ENCODE results near the gene DCAF10. TPM values are rescaled to one million over a fixed set of nuclear protein-coding genes. Genes with fewer than 3 reads are reported as not detected.

DCAF10 gene
- total RNA-seq, 4 donors from 2014 or later: 25.1 to 56.5 (median 41.1) TPM

DNA sequence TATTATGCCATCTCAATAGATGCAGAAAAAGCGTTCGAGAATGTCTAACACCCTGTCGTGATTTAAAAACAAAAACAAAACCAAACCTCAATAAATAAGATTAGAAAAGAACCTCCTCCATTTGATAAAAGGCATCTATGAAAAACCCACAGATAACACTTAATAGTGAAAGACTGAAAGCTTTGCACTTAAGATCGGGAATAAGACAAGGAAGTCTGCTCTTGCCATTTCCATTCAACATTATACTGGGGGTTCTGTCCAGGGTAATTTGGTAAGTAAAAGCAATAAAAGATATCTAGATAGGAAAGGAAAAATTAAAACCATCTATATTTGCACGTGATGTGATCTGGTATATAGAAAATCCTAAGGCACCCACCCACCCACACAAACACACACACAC lies 8.5 kb upstream of the DCAF10 start:
- Histone ChIP-seq H3K27me3 (no peaks in the 10 kb centered on the region), H3K36me3 (no peaks in the 10 kb centered on the region), H3K4me3 (replicated peaks in 1 of 3) (no peak overlapping the region), H3K9me3 (no peaks in the 10 kb centered on the region), H3K4me1 (no peaks in the 10 kb centered on the region), H3K27ac (no peak overlapping the region)
- no peak for TF ChIP-seq POLR2A (IDR thresholded peaks at IDR 0.05)
- TF ChIP-seq, protein P1, sequence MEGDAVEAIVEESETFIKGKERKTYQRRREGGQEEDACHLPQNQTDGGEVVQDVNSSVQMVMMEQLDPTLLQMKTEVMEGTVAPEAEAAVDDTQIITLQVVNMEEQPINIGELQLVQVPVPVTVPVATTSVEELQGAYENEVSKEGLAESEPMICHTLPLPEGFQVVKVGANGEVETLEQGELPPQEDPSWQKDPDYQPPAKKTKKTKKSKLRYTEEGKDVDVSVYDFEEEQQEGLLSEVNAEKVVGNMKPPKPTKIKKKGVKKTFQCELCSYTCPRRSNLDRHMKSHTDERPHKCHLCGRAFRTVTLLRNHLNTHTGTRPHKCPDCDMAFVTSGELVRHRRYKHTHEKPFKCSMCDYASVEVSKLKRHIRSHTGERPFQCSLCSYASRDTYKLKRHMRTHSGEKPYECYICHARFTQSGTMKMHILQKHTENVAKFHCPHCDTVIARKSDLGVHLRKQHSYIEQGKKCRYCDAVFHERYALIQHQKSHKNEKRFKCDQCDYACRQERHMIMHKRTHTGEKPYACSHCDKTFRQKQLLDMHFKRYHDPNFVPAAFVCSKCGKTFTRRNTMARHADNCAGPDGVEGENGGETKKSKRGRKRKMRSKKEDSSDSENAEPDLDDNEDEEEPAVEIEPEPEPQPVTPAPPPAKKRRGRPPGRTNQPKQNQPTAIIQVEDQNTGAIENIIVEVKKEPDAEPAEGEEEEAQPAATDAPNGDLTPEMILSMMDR (IDR thresholded peaks at IDR 0.05): no peak
- 89 to 92% methylated on average over 5 of the region's 5 CpGs for WGBS, 2 donors
- no peak for DNase-seq
- intact Hi-C loops (cut with DNase I): no loop called here

DNA sequence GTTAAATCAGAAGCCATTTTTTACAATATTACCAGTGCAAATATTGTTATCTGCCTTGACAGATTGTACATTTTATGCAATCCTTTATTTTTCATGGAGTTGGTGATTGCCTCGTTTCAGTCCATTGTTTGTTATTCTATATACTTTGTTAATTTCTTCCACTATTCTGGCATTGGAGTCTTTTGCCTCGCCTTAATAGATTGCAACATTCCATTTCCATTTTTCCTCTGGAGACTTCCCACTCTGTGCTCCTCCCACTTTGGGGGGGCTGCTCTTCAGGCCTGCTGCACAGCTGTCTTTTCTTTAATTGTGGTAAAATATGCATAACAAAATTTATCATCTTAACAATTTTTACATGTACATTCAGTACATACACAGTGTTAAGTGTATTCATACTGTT lies 4.4 kb upstream of the DCAF10 start:
- 43 to 78% methylated on average over 2 of the region's 2 CpGs for WGBS, 2 donors
- H3K36me3 ChIP-seq: no peaks in the 10 kb centered on the region
- no peaks in the 10 kb centered on the region for H3K9me3 ChIP-seq
- no peak for TF ChIP-seq POLR2A (IDR thresholded peaks at IDR 0.05)
- TF ChIP-seq, protein P1 (IDR thresholded peaks at IDR 0.05): no peak
- H3K4me1 ChIP-seq: peaks cover 0 to 6% of the 10 kb centered on the region in 2 donors
- no peak for DNase-seq
- intact Hi-C loops (cut with DNase I): no loop called here
- no peak overlapping the region for H3K4me3 ChIP-seq (replicated peaks in 1 of 3)
- H3K27me3 ChIP-seq: no peaks in the 10 kb centered on the region
- no peak overlapping the region for H3K27ac ChIP-seq

DNA sequence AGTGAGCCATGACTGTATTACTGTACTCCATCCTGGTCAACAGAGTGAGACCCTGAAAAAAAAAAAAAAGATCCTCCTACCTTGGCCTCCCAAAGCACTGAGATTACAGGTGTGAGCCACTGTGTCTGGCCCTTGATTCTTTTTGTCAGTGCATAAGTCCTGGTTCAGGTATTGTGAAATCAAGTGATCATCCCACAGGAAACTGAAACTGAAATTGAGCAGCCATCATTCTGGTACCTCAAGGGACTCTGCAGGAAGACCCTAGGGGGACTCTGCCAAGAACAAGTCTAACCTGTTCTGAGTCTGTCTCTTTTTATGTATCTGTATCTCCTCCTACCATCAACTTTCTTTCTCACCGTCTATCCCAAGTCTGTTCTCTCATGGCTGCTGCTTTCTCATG lies 1.9 kb upstream of the DCAF10 start:
- intact Hi-C loops (cut with DNase I): no loop called here
- TF ChIP-seq, protein P1 (IDR thresholded peaks at IDR 0.05): no peak
- TF ChIP-seq POLR2A (IDR thresholded peaks at IDR 0.05): no peak
- H3K9me3 ChIP-seq: no peaks in the 10 kb centered on the region
- no peaks in the 10 kb centered on the region for H3K27me3 ChIP-seq
- 81% methylated on average over 1 of the region's 1 CpG; no CpG with 5 or more reads in 1 of the 2 donors for WGBS, 2 donors
- peaks cover 13 to 20% of the 10 kb centered on the region in 2 donors for H3K4me1 ChIP-seq
- H3K27ac ChIP-seq: no peak overlapping the region
- H3K36me3 ChIP-seq: no peaks in the 10 kb centered on the region
- DNase-seq: no peak
- H3K4me3 ChIP-seq (replicated peaks in 1 of 3): no peak overlapping the region

DNA sequence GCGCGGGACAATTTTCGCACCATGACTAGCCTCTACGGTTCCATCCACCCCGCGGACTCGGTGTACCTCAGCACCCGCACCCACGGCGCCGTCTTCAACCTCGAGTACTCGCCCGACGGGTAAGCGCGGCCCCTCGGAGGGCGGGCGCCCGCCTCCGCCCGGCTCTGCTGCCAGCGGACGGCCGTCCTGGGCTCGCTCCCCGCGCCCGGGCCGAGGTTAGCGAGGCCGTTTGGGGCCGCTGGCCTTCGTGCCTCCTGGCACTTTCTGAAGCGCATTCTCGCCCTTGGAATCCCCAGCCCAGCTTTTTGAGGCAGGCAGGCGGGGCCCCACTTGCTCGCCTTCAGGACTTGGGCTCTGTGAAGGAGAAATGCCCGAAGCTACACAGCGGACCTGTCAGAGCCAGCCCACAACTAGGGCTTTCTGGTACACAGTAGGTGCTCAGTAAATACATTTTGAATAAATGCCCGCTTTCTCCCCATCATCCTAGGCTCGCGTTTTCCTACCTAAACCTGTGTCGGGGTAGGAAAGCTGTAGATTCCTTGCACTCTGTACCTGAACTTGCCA lies 772 bp downstream of the DCAF10 start:
- H3K4me3 ChIP-seq (replicated peaks in 1 of 3): peak overlapping the region; percentile 76 to 98 (median 91)
- no peaks in the 10 kb centered on the region for H3K36me3 ChIP-seq
- no peaks in the 10 kb centered on the region for H3K9me3 ChIP-seq
- TF ChIP-seq POLR2A (IDR thresholded peaks at IDR 0.05): no peak
- TF ChIP-seq, protein P1 (IDR thresholded peaks at IDR 0.05): no peak
- H3K27ac ChIP-seq: peak overlapping the region in 2 of 3 donors; percentile 79 to 90
- peak; percentile 20 to 50 for DNase-seq
- no peaks in the 10 kb centered on the region for H3K27me3 ChIP-seq
- 2 to 6% methylated on average over 4 to 16 of the region's 45 CpGs for WGBS, 2 donors
- intact Hi-C loops (cut with DNase I): no loop called here
- H3K4me1 ChIP-seq: peaks cover 13 to 20% of the 10 kb centered on the region in 2 donors

DNA sequence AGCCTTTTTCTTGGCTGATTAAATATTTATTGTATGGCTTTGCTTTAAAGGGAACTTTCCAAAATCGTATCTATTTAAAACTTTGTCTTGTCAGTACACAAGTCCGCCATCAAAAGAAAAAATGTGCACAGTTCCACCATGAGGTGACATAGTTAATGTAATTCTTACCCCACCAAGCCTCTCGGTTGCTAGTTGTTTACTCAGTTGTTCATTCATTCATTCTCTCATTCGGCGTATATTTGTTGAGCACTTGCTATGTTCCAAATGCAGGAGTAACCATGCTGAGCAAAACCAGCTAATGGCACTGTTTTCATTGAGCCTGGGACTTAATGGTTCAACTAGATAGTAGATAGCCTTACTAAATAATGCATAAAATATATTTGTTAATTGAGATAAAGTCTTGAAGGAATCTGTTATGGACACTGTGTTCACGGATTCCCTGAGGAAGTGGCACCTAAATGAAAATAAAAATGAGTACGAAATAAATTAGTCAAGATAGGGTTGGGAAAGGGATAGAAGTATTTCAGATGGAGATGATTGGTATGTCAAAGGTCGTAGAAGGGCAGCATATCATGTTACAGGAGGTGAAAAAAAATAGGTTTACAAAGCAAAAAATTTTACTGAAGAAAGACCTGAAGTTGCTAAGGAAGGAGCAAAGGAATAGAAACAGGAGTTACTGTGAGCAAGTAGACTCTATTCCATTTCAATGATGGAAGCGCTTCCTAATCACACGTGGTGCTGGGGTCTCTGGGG lies 1.5 kb downstream of the DCAF10 start:
- DNase-seq: no peak
- WGBS, 2 donors: 64 to 66% methylated on average over 10 of the region's 10 CpGs
- intact Hi-C loops (cut with DNase I): no loop called here
- Histone ChIP-seq H3K9me3 (no peaks in the 10 kb centered on the region), H3K4me1 (peaks cover 13 to 20% of the 10 kb centered on the region in 2 donors), H3K27me3 (no peaks in the 10 kb centered on the region), H3K27ac (no peak overlapping the region), H3K36me3 (no peaks in the 10 kb centered on the region), H3K4me3 (replicated peaks in 1 of 3) (peak overlapping the region; percentile 76 to 98 (median 91))
- no peak for TF ChIP-seq POLR2A (IDR thresholded peaks at IDR 0.05)
- TF ChIP-seq, protein P1 (IDR thresholded peaks at IDR 0.05): no peak
